CD14-positive monocyte (primary cell): ENCODE results near the gene KCNJ16. TPM values are rescaled to one million over a fixed set of nuclear protein-coding genes. Genes with fewer than 3 reads are reported as not detected.

Source experiments
- DNase-seq, 3 donors: peaks; one replicate each; pipeline ENCODE4 v3.0.0-alpha.2; 2011 to 2022
- H2AFZ ChIP-seq: 2 replicates; pipeline ENCODE4 v1.6.0; 2012; ENCODE audit warnings: mild to moderate bottlenecking, low read depth, low read length, inconsistent platforms; ENCODE audit not compliant: insufficient read depth, poor library complexity, severe bottlenecking
- H3K27ac ChIP-seq, 2 donors: 1 replicate in 1 of 2; 2 replicates in 1 of 2; pipeline ENCODE4 v1.5.1; 2012 to 2013; ENCODE audit warnings: low read length in 2 of 2, control low read depth in 1 of 2, inconsistent platforms in 1 of 2, low read depth in 1 of 2, mild to moderate bottlenecking in 1 of 2
- H3K27me3 ChIP-seq, 2 donors: one replicate each; pipeline versions ENCODE4 v1.6.0 to v1.6.1; 2011 to 2013; ENCODE audit warnings: low read length in 2 of 2; ENCODE audit not compliant: control insufficient read depth in 2 of 2, insufficient read depth in 2 of 2
- H3K36me3 ChIP-seq, 2 donors: replicated peaks in 1 of 2; 1 replicate in 1 of 2; 2 replicates in 1 of 2; pipeline versions ENCODE4 v1.5.1 to v1.6.1; 2012 to 2013; ENCODE audit warnings: low read length in 2 of 2, control low read depth in 1 of 2, inconsistent platforms in 1 of 2, mild to moderate bottlenecking in 1 of 2; ENCODE audit not compliant: insufficient read depth in 2 of 2, control insufficient read depth in 1 of 2
- H3K4me1 ChIP-seq, 2 donors: 1 replicate in 1 of 2; 2 replicates in 1 of 2; pipeline versions ENCODE4 v1.5.1 to v1.6.1; 2012 to 2013; ENCODE audit warnings: low read length in 2 of 2, control low read depth in 1 of 2, inconsistent platforms in 1 of 2, mild to moderate bottlenecking in 1 of 2, moderate library complexity in 1 of 2; ENCODE audit not compliant: insufficient read depth in 2 of 2, control insufficient read depth in 1 of 2
- H3K4me2 ChIP-seq: replicated peaks from 2 replicates; pipeline ENCODE3; 2012; ENCODE audit warnings: low read length, moderate library complexity, mild to moderate bottlenecking; ENCODE audit not compliant: poor library complexity, severe bottlenecking; ENCODE audit errors: extremely low read depth
- H3K4me3 ChIP-seq, 3 experiments: fragments of 200-600 bp in 1 of 3; sonication (generic) in 1 of 3; replicated peaks in 1 of 3; 1 replicate in 2 of 3; 2 replicates in 1 of 3; pipeline ENCODE4 v1.5.1; 2011 to 2013; ENCODE audit warnings: low read length in 3 of 3, mild to moderate bottlenecking in 3 of 3, control low read depth in 2 of 3, low read depth in 2 of 3, inconsistent platforms in 1 of 3, moderate library complexity in 1 of 3
- H3K79me2 ChIP-seq: 2 replicates; pipeline ENCODE4 v1.6.0; 2012; ENCODE audit warnings: mild to moderate bottlenecking, control low read depth, inconsistent platforms, low read length, moderate library complexity; ENCODE audit not compliant: insufficient read depth
- H3K9ac ChIP-seq: 2 replicates; pipeline ENCODE4 v1.6.0; 2017; ENCODE audit warnings: low read length, mild to moderate bottlenecking; ENCODE audit not compliant: insufficient read depth, poor library complexity, severe bottlenecking
- H3K9me3 ChIP-seq, 2 donors: replicated peaks in 1 of 2; 1 replicate in 1 of 2; 2 replicates in 1 of 2; pipeline versions ENCODE4 v1.5.1 to v1.6.1; 2012 to 2013; ENCODE audit warnings: low read length in 2 of 2, control low read depth in 1 of 2; ENCODE audit not compliant: control insufficient read depth in 1 of 2, insufficient read depth in 1 of 2
- H4K20me1 ChIP-seq: 2 replicates; pipeline ENCODE4 v1.6.0; 2012; ENCODE audit warnings: mild to moderate bottlenecking, low read length, control low read depth, moderate library complexity; ENCODE audit not compliant: insufficient read depth
- H3K27ac Mint-ChIP-seq, 7 donors: one replicate each; pipeline ENCODE4 v1.8.0; 2020; ENCODE audit warnings: mild to moderate bottlenecking in 7 of 7, mixed read lengths in 7 of 7, moderate library complexity in 6 of 7, inconsistent platforms in 2 of 7
- H3K27me3 Mint-ChIP-seq, 3 donors: one replicate each; pipeline ENCODE4 v1.8.0; 2021 to 2022; ENCODE audit warnings: low read depth in 3 of 3, mild to moderate bottlenecking in 3 of 3, mixed read lengths in 3 of 3, moderate library complexity in 3 of 3, inconsistent platforms in 1 of 3
- H3K36me3 Mint-ChIP-seq, 2 donors: one replicate each; pipeline ENCODE4 v1.8.0; 2020; ENCODE audit warnings: mixed read lengths in 2 of 2, inconsistent platforms in 1 of 2, mild to moderate bottlenecking in 1 of 2
- H3K4me1 Mint-ChIP-seq: one replicate; pipeline ENCODE4 v1.8.0; 2020; ENCODE audit warnings: mild to moderate bottlenecking, mixed read lengths
- H3K4me3 Mint-ChIP-seq, 2 donors: one replicate each; pipeline ENCODE4 v1.8.0; 2020; ENCODE audit warnings: mild to moderate bottlenecking in 2 of 2, mixed read lengths in 2 of 2, moderate library complexity in 1 of 2
- H3K9me3 Mint-ChIP-seq, 7 donors: one replicate each; pipeline ENCODE4 v1.8.0; 2020 to 2022; ENCODE audit warnings: mixed read lengths in 7 of 7, mild to moderate bottlenecking in 6 of 7, moderate library complexity in 6 of 7, inconsistent platforms in 2 of 7
- WGBS: methylation state at CpG from one replicate; pipeline ENCODE4 v1.1.5; 2013; ENCODE audit warnings: missing lambda C conversion rate; ENCODE audit not compliant: insufficient coverage; 5-methylcytosine and 5-hydroxymethylcytosine counted together
- intact Hi-C, 2 donors: fragments of 100-400 bp; cut with micrococcal nuclease; formaldehyde crosslinking; loops; one replicate each; pipeline versions ENCODE4 v1.15.0 to v1.15.1; 2023
- polyA plus RNA-seq, 3 donors: library from polyadenylated mRNA; depleted of rRNA in 1 of 3; unstranded in 2 of 3; stranded (reverse) in 1 of 3; fragments of 300-500 nt in 2 of 3; fragments of >200 nt in 1 of 3; fragmentation: Illumina TruSeq in 2 of 3; gene quantifications; 1 replicate in 2 of 3; 2 replicates in 1 of 3; pipeline ENCODE4 v1.2.3, GENCODE V29; 2012 to 2021
- TF ChIP-seq, protein P1 (sequence below): fragments of 200-600 bp; IDR thresholded peaks from one replicate; pipeline ENCODE4 v1.8.0; 2022; ENCODE audit warnings: antibody characterized with exemption, mild to moderate bottlenecking

The KCNJ16 gene
- polyA plus RNA-seq, 3 donors, result not detected

DNA sequence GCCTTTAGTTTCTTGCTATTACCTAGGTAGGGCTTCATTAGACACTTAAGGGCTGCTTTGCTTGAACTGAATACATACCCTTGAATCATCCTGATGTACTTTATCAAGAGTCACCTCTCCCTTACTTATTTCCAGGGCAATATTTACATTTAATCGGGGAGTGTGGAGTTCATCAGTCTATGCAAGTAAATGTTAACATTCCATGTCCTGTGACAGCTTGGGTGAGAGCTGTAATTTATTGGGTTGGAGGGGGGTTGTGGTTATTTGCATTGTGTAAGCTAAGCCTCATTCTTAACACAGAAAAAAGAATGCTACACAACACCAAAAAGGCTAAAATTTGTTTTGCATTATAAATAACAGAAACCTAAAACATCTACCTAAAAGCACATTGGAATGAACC lies 16.7 kb downstream of the KCNJ16 start:
- H3K36me3 ChIP-seq, result no peaks in the 10 kb centered on the region
- no peaks in the 10 kb centered on the region for H3K79me2 ChIP-seq
- H3K4me2 ChIP-seq, result no peak overlapping the region
- Mint-ChIP-seq H3K36me3 (no peaks in the 10 kb centered on the region), H3K9me3 (peaks cover 0 to 5% (median 2%) of the 10 kb centered on the region in 7 donors), H3K27ac (no peak overlapping the region), H3K27me3 (peaks cover 0 to 3% (median 0%) of the 10 kb centered on the region in 3 donors), H3K4me3 (no peak overlapping the region), H3K4me1 (peaks cover 1% of the 10 kb centered on the region)
- no CpG with 5 or more reads among the region's 1 CpG for WGBS
- H4K20me1 ChIP-seq, result no peaks in the 10 kb centered on the region
- TF ChIP-seq, protein P1, sequence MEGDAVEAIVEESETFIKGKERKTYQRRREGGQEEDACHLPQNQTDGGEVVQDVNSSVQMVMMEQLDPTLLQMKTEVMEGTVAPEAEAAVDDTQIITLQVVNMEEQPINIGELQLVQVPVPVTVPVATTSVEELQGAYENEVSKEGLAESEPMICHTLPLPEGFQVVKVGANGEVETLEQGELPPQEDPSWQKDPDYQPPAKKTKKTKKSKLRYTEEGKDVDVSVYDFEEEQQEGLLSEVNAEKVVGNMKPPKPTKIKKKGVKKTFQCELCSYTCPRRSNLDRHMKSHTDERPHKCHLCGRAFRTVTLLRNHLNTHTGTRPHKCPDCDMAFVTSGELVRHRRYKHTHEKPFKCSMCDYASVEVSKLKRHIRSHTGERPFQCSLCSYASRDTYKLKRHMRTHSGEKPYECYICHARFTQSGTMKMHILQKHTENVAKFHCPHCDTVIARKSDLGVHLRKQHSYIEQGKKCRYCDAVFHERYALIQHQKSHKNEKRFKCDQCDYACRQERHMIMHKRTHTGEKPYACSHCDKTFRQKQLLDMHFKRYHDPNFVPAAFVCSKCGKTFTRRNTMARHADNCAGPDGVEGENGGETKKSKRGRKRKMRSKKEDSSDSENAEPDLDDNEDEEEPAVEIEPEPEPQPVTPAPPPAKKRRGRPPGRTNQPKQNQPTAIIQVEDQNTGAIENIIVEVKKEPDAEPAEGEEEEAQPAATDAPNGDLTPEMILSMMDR, result no peak
- no peak overlapping the region for H3K4me3 ChIP-seq
- intact Hi-C loops, result no loop called here
- H3K9me3 ChIP-seq, result no peaks in the 10 kb centered on the region
- DNase-seq, result no peak
- no peak overlapping the region for H2AFZ ChIP-seq
- H3K9ac ChIP-seq, result no peak overlapping the region
- H3K27ac ChIP-seq, result no peak overlapping the region
- H3K27me3 ChIP-seq, result no peaks in the 10 kb centered on the region
- peaks cover 0 to under 1% of the 10 kb centered on the region in 2 donors for H3K4me1 ChIP-seq

DNA sequence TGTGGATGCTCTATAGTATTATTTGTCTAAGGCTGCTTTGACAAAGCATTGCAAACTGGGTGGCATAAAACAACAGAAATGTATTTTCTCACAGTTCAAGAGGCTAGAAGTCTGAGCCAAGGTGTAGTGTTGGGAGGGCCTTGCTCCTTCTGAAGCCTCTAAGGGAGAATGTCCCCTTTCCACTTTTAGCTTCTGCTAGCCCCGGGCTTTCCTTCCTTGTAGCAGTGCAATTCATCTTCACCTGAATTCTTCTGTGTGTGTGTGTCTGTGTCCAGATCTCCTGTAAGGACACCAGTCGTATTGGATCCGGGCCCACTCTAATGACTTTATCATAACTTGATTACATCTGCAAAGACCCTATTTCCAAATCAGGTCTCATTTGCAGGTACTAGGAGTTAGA lies 18.1 kb downstream of the KCNJ16 start:
- WGBS, result no CpG with 5 or more reads among the region's 3 CpGs
- peaks cover 0 to 2% (median 0%) of the 10 kb centered on the region in 3 donors for H3K27me3 Mint-ChIP-seq
- peaks cover 6% of the 10 kb centered on the region for H3K4me1 Mint-ChIP-seq

More for the DNA sequence above, 18.1 kb downstream of the KCNJ16 start:
- Mint-ChIP-seq H3K4me3 (no peak overlapping the region), H3K9me3 (peaks cover 0 to 5% (median 2%) of the 10 kb centered on the region in 7 donors), H3K36me3 (no peaks in the 10 kb centered on the region), H3K27ac (no peak overlapping the region)
- Histone ChIP-seq H3K4me2 (no peak overlapping the region), H3K4me1 (peaks cover 2 to 5% of the 10 kb centered on the region in 2 donors), H2AFZ (no peak overlapping the region), H3K27me3 (no peaks in the 10 kb centered on the region), H3K27ac (no peak overlapping the region), H3K9ac (no peak overlapping the region), H4K20me1 (no peaks in the 10 kb centered on the region), H3K9me3 (no peaks in the 10 kb centered on the region), H3K4me3 (no peak overlapping the region), H3K79me2 (no peaks in the 10 kb centered on the region), H3K36me3 (no peaks in the 10 kb centered on the region)
- intact Hi-C loops, result no loop called here
- no peak for DNase-seq
- TF ChIP-seq, protein P1, result no peak
